K562 (cell line): ENCODE data around the gene TFF3.

Experiments
- CCAR2 ChIP-seq: fragments of 200-400 bp; formaldehyde crosslinking; IDR thresholded peaks from 2 replicates; pipeline ENCODE4 v1.6.1; 2017; ENCODE audit warnings: mild to moderate bottlenecking, low read depth, low read length
- CTCF ChIP-seq, 3 experiments: IDR thresholded peaks in 2 of 3; conservative IDR thresholded peaks in 1 of 3; 2 replicates each; pipeline ENCODE4 v1.5.1; 2011 to 2012; ENCODE audit warnings: low read length in 3 of 3, mild to moderate bottlenecking in 3 of 3, control low read depth in 2 of 3, improper control_type of control experiment in 1 of 3, inconsistent platforms in 1 of 3, low read depth in 1 of 3, mixed read lengths in 1 of 3, moderate library complexity in 1 of 3; ENCODE audit not compliant: insufficient read depth in 2 of 3
- POLR2A ChIP-seq: fragments of 450-650 bp; conservative IDR thresholded peaks from 2 replicates; pipeline ENCODE4 v1.6.1; 2016
- RFX5 ChIP-seq: IDR thresholded peaks from 2 replicates; pipeline ENCODE4 v1.6.1; 2011; ENCODE audit warnings: low read depth, mild to moderate bottlenecking, improper control_type of control experiment, low read length
- STAG1 ChIP-seq: sonication (generic); formaldehyde crosslinking; IDR thresholded peaks from 2 replicates; pipeline ENCODE4 v1.5.0; 2020; ENCODE audit warnings: missing genetic modification reagents, borderline replicate concordance

- TF ChIP-seq STAG1 (CRISPR knock-in tag) (no peak), POLR2A (no peak), CTCF (IDR thresholded peaks at IDR 0.05 in 2 of 3, conservative IDR thresholded peaks at IDR 0.05 in 1 of 3; ENCODE audit: insufficient read depth in 2 of 3, low read depth in 1 of 3, low read length in 3 of 3) (no peak), RFX5 (no peak), CCAR2 (no peak)
Observed at GRCh38 chr21:42287193-42288083, 27.8 kb downstream of the TFF3 start.
